Glutamatergic neuron (in vitro differentiated cells): Measurements from ENCODE around the gene MMP2. TPM values are rescaled to one million over a fixed set of nuclear protein-coding genes. Genes with fewer than 3 reads are reported as not detected.

Experiments
- DNase-seq: peaks from one replicate; pipeline ENCODE4 v3.0.0; 2022
- H3K27ac Mint-ChIP-seq: one replicate; pipeline ENCODE4 v1.8.0; 2020; ENCODE audit warnings: mild to moderate bottlenecking, mixed read lengths, inconsistent platforms; ENCODE audit not compliant: unreplicated experiment
- H3K27me3 Mint-ChIP-seq: one replicate; pipeline ENCODE4 v1.8.0; 2020; ENCODE audit warnings: mild to moderate bottlenecking, moderate library complexity, mixed read lengths, inconsistent platforms; ENCODE audit not compliant: unreplicated experiment
- H3K36me3 Mint-ChIP-seq: one replicate; pipeline ENCODE4 v1.8.0; 2020; ENCODE audit warnings: mild to moderate bottlenecking, mixed read lengths, inconsistent platforms; ENCODE audit not compliant: unreplicated experiment
- H3K4me1 Mint-ChIP-seq: one replicate; pipeline ENCODE4 v1.8.0; 2020; ENCODE audit warnings: mild to moderate bottlenecking, low read depth, mixed read lengths, inconsistent platforms; ENCODE audit not compliant: unreplicated experiment
- H3K4me3 Mint-ChIP-seq: one replicate; pipeline ENCODE4 v1.8.0; 2020; ENCODE audit warnings: mild to moderate bottlenecking, mixed read lengths, inconsistent platforms; ENCODE audit not compliant: unreplicated experiment
- H3K9me3 Mint-ChIP-seq: one replicate; pipeline ENCODE4 v1.8.0; 2020; ENCODE audit warnings: mild to moderate bottlenecking, moderate library complexity, mixed read lengths, inconsistent platforms; ENCODE audit not compliant: unreplicated experiment
- total RNA-seq: library from RNA; stranded (reverse); fragmentation: NEBNext Ultra II Directional; extraction: Animal tissue kit (Norgen Biotek cat#: 25700); gene quantifications from one replicate; pipeline ENCODE4 v1.2.1, GENCODE V29; 2021; ENCODE audit not compliant: unreplicated experiment
- TF ChIP-seq, protein P1 (sequence below): fragments of 200-600 bp; sonication (generic); IDR thresholded peaks from one replicate; pipeline ENCODE4 v1.5.0; 2021; ENCODE audit not compliant: partially characterized antibody, unreplicated experiment

The MMP2 gene
- total RNA-seq, 1 donor from 2014 or later: 7.0 TPM

DNA sequence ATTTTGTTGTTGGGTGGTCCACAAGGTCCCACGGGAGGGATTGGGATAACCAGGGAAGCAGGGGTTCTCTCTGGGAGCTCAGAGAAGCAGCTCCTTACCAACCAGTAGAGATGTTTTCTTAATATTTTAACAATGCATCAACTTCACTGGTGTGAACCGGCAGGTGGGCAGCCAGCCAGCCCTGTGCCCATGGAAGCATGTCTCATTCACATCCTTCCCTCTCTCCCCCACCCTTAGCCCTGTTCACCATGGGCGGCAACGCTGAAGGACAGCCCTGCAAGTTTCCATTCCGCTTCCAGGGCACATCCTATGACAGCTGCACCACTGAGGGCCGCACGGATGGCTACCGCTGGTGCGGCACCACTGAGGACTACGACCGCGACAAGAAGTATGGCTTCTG, 9.3 kb downstream of the MMP2 start:
- Mint-ChIP-seq H3K4me3 (no peak overlapping the region), H3K9me3 (peaks cover 7% of the 10 kb centered on the region), H3K4me1 (no peaks in the 10 kb centered on the region), H3K27me3 (no peaks in the 10 kb centered on the region), H3K27ac (no peak overlapping the region), H3K36me3 (peaks cover 4% of the 10 kb centered on the region)
- no peak for DNase-seq
- TF ChIP-seq, protein P1, sequence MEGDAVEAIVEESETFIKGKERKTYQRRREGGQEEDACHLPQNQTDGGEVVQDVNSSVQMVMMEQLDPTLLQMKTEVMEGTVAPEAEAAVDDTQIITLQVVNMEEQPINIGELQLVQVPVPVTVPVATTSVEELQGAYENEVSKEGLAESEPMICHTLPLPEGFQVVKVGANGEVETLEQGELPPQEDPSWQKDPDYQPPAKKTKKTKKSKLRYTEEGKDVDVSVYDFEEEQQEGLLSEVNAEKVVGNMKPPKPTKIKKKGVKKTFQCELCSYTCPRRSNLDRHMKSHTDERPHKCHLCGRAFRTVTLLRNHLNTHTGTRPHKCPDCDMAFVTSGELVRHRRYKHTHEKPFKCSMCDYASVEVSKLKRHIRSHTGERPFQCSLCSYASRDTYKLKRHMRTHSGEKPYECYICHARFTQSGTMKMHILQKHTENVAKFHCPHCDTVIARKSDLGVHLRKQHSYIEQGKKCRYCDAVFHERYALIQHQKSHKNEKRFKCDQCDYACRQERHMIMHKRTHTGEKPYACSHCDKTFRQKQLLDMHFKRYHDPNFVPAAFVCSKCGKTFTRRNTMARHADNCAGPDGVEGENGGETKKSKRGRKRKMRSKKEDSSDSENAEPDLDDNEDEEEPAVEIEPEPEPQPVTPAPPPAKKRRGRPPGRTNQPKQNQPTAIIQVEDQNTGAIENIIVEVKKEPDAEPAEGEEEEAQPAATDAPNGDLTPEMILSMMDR: no peak

DNA sequence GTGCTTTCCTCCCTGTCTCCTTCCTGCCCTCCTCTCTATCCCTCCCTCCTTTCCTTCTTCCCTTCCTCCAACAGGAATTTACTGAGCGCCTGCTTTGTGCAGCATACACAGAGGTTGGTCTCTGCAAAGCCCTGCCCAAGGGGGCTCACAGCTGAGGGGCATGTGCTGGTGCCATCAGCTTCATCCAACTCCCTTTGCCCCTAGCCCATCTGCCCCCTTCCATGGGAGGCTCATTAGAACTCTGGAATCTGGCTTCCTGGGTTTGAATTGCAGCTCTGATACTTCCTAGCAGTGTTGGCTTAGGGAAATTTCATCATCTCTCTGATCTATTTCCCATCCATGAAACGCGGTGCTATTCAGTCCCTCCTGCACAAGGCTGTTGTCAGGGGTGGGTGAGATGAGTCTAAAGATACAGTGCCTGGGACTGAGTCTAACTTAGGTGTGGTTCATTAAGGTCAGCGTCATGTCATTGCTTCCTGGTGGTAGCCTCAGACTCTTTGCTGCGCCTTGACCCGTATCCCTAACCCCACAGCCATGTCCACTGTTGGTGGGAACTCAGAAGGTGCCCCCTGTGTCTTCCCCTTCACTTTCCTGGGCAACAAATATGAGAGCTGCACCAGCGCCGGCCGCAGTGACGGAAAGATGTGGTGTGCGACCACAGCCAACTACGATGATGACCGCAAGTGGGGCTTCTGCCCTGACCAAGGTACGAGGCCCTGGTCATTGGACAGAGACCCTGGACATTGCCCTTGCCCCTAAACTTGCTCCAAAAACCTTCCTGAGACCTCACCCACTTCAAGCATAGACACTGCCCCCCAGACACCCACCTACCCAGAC, 10.3 kb downstream of the MMP2 start:
- H3K9me3 Mint-ChIP-seq: peaks cover 8% of the 10 kb centered on the region
- DNase-seq: no peak
- H3K27ac Mint-ChIP-seq: no peak overlapping the region
- TF ChIP-seq, protein P1: no peak
- no peak overlapping the region for H3K4me3 Mint-ChIP-seq
- H3K4me1 Mint-ChIP-seq: no peaks in the 10 kb centered on the region
- H3K36me3 Mint-ChIP-seq: peaks cover 4% of the 10 kb centered on the region
- no peaks in the 10 kb centered on the region for H3K27me3 Mint-ChIP-seq

DNA sequence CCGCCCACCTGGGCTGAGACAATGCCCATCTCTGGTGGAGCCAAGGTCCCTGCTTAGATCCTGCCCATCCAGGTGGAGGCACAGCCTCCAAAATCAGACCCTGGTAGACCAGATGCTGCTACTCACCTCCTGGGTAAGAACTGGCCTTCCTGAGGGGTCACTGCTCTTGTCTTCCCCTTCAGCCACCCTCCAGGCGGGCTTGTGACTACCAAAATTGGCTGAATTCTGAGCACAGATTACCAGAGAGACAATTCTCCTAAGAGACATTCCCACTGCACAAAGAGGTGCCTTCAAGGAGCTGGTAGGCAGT, 10.9 kb downstream of the MMP2 start:
- no peaks in the 10 kb centered on the region for H3K4me1 Mint-ChIP-seq
- TF ChIP-seq, protein P1: no peak
- no peak overlapping the region for H3K4me3 Mint-ChIP-seq
- peaks cover 6% of the 10 kb centered on the region for H3K9me3 Mint-ChIP-seq
- no peak for DNase-seq
- no peak overlapping the region for H3K27ac Mint-ChIP-seq
- peaks cover 4% of the 10 kb centered on the region for H3K36me3 Mint-ChIP-seq
- H3K27me3 Mint-ChIP-seq: no peaks in the 10 kb centered on the region

DNA sequence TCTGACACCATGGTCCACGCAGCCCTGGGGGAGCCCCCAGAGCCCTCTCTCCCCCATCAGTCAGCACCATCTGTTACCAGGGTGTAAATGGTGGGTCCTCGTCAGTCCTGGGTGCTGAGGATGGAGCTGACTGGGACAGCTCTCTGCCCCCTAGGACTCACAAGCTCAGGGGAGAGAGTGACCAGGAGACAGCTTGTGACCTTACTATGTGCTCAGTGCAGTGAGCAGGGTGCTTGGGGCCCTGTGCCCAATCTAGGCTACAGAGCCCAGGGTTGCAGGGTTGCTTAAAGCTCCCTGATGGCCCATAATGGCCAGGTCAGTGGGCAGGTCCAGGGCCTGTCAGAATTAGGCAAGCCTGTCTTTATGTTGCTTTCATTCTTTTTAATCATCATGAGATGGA, 11.3 kb downstream of the MMP2 start:
- H3K4me3 Mint-ChIP-seq: no peak overlapping the region
- DNase-seq: no peak
- peaks cover 2% of the 10 kb centered on the region for H3K4me1 Mint-ChIP-seq
- H3K27me3 Mint-ChIP-seq: no peaks in the 10 kb centered on the region
- TF ChIP-seq, protein P1: no peak
- peaks cover 5% of the 10 kb centered on the region for H3K9me3 Mint-ChIP-seq
- peaks cover 4% of the 10 kb centered on the region for H3K36me3 Mint-ChIP-seq
- H3K27ac Mint-ChIP-seq: no peak overlapping the region

DNA sequence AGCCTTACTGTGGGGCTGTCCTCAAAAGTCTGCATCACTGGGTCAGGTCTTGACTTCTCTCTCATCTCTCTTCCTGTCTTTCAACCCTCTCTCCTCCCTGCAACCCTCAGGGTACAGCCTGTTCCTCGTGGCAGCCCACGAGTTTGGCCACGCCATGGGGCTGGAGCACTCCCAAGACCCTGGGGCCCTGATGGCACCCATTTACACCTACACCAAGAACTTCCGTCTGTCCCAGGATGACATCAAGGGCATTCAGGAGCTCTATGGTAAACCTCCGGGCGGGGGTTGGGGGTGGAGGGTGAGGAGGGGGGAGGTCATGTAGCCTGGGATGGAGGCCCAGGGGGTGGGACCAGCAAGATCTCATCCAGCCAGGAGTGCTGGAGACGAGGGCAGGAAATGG, 12.7 kb downstream of the MMP2 start:
- Mint-ChIP-seq H3K4me3 (no peak overlapping the region), H3K27me3 (no peaks in the 10 kb centered on the region), H3K4me1 (peaks cover 2% of the 10 kb centered on the region), H3K36me3 (no peaks in the 10 kb centered on the region), H3K27ac (no peak overlapping the region), H3K9me3 (peaks cover 5% of the 10 kb centered on the region)
- TF ChIP-seq, protein P1: no peak
- no peak for DNase-seq
